Right lobe of liver (tissue), 6 donors: Measurements from ENCODE around the gene VCL. TPM values are rescaled to one million over a fixed set of nuclear protein-coding genes. Genes with fewer than 3 reads are reported as not detected.

Experiments
- ATAC-seq, 4 donors: fragments of 200-7000 bp; cut with Tn5 transposase; one replicate each; pipeline ENCODE4 v1.9.1; 2020; ENCODE audit warnings: mild to moderate bottlenecking in 4 of 4, moderate library complexity in 4 of 4
- DNase-seq, 3 donors: peaks; one replicate each; pipeline ENCODE4 v3.0.0-alpha.2; 2020
- H3K27ac ChIP-seq, 3 donors: fragments of 200-600 bp; one replicate each; pipeline ENCODE4 v1.8.0; 2022
- H3K27me3 ChIP-seq, 2 donors: fragments of 200-600 bp; one replicate each; pipeline ENCODE4 v1.8.0; 2022
- H3K36me3 ChIP-seq, 4 donors: fragments of 200-600 bp; sonication (generic) in 1 of 4; one replicate each; pipeline versions ENCODE4 v1.5.1 to v1.8.0; 2017 to 2022; ENCODE audit warnings: control low read depth in 1 of 4
- H3K4me1 ChIP-seq, 4 donors: fragments of 200-600 bp; sonication (generic) in 1 of 4; one replicate each; pipeline versions ENCODE4 v1.5.1 to v1.8.0; 2017 to 2022; ENCODE audit warnings: control low read depth in 1 of 4
- H3K4me3 ChIP-seq, 3 donors: fragments of 200-600 bp; one replicate each; pipeline ENCODE4 v1.8.0; 2022
- H3K9me3 ChIP-seq, 4 donors: fragments of 200-600 bp; sonication (generic) in 1 of 4; one replicate each; pipeline versions ENCODE4 v1.5.1 to v1.8.0; 2017 to 2022; ENCODE audit warnings: control low read depth in 1 of 4
- CTCF ChIP-seq, 4 donors: fragments of 200-600 bp in 3 of 4; fragments of 450-650 bp in 1 of 4; IDR thresholded peaks; one replicate each; pipeline versions ENCODE4 v1.5.1 to v1.8.0; 2016 to 2022; ENCODE audit warnings: antibody characterized with exemption in 4 of 4, mild to moderate bottlenecking in 2 of 4
- POLR2A ChIP-seq: fragments of 450-650 bp; IDR thresholded peaks from one replicate; pipeline ENCODE4 v1.6.1; 2017; ENCODE audit warnings: antibody characterized with exemption, mild to moderate bottlenecking
- WGBS: methylation state at CpG from one replicate; pipeline ENCODE4 v1.1.6; 2018; ENCODE audit warnings: low coverage, low lambda C conversion rate; ENCODE audit not compliant: insufficient coverage; ENCODE audit errors: missing lambda C conversion rate; 5-methylcytosine and 5-hydroxymethylcytosine counted together
- intact Hi-C, 2 donors: fragments of 100-400 bp; cut with DNase I; formaldehyde crosslinking; loops; one replicate each; pipeline versions ENCODE4 v1.11.2 to v1.14.1; 2022
- long read RNA-seq: library from polyadenylated mRNA; unstranded; transcript quantifications from one replicate; pipeline ENCODE4 v2.0.0, GENCODE V29; 2019
- total RNA-seq, 6 experiments: library from RNA; depleted of rRNA in 2 of 6; stranded (reverse); fragments of >200 nt in 2 of 6; fragmentation: NEBNext Ultra II Directional in 3 of 6; extraction: Animal tissue kit (Norgen Biotek cat#: 25700) in 3 of 6; gene quantifications; one replicate each; pipeline versions ENCODE4 v1.1.0 to v1.2.4, GENCODE V29; 2016 to 2023
- donor health status: DM: no; HTN: yes; CAD: no.
- donor health status: DM: no; HTN: no; CAD: no.
- donor health status: DM: no; HTN: no; CAD: no.
- donor health status: DM: no; HTN: yes; CAD: no.
- donor health status: DM: no; HTN: yes; CAD: no.

Gene VCL
- total RNA-seq = 10 to 100 TPM; 13.2 to 58.9 (median 27.5) TPM
- long read RNA-seq, partial matches to known transcripts = 2 of 3 reads
- long read RNA-seq, other reads (novel, unspliced or antisense) = 1 of 3 reads

- Histone ChIP-seq H3K4me3 (peak within 1 kb of the TSS; percentile 71 to 92 (median 72)), H3K27me3 (no peaks in the 10 kb centered on the region), H3K36me3 (no peaks in the 10 kb centered on the region), H3K9me3 (no peaks in the 10 kb centered on the region), H3K4me1 (peaks cover 0 to 7% (median 3%) of the 10 kb centered on the region in 4 donors), H3K27ac (peak within 1 kb of the TSS; percentile 87 to 93 (median 90))
- 0% methylated on average over 22 of the region's 92 CpGs for WGBS
- peak; percentile 100 for TF ChIP-seq POLR2A
- TF ChIP-seq CTCF (IDR thresholded peaks at IDR 0.05) = no peak
- peak; percentile 94 to 98 (median 96) for ATAC-seq
- intact Hi-C loops = no loop called here
- peak; percentile 98 to 99 (median 99) for DNase-seq
Observed at GRCh38 chr10:73997787-73998622, at the start of gene VCL. TSS of gene VCL (plus strand) at chr10:73998116. CDS start at chr10:73998208, 92 bp downstream.

- no peak overlapping the region for H3K4me3 ChIP-seq
- H3K27me3 ChIP-seq = no peaks in the 10 kb centered on the region
- ATAC-seq = no peak
Observed at GRCh38 chr10:73948947-73949633, 48.8 kb upstream of the VCL start.

GRCh38 chr10:73950155-73950948, 47.6 kb upstream of the VCL start:
- Histone ChIP-seq H3K4me1 (no peaks in the 10 kb centered on the region), H3K4me3 (no peak overlapping the region), H3K36me3 (no peaks in the 10 kb centered on the region), H3K9me3 (no peaks in the 10 kb centered on the region), H3K27me3 (no peaks in the 10 kb centered on the region), H3K27ac (no peak overlapping the region)
- ATAC-seq (no peak), DNase-seq (no peak)
- no peak for TF ChIP-seq POLR2A
- no peak for TF ChIP-seq CTCF (IDR thresholded peaks at IDR 0.05)
- 65% methylated on average over 13 of the region's 13 CpGs for WGBS
- intact Hi-C loops = no loop called here

More at GRCh38 chr10:73948947-73949633, 48.8 kb upstream of the VCL start:
- intact Hi-C loops = loop anchor here in 1 of 2 donors (10.0 kb wide), 1 partner anchor 64 kb away; no protein-coding TSS in a partner anchor
- TF ChIP-seq POLR2A = no peak
- TF ChIP-seq CTCF (IDR thresholded peaks at IDR 0.05) = no peak
- H3K27ac ChIP-seq = no peak overlapping the region
- no peaks in the 10 kb centered on the region for H3K4me1 ChIP-seq
- DNase-seq = no peak
- no peaks in the 10 kb centered on the region for H3K9me3 ChIP-seq
- no peaks in the 10 kb centered on the region for H3K36me3 ChIP-seq
- WGBS = 81% methylated on average over 5 of the region's 10 CpGs

GRCh38 chr10:73953665-73954064, 44.3 kb upstream of the VCL start:
- H3K9me3 ChIP-seq = no peaks in the 10 kb centered on the region
- H3K4me1 ChIP-seq = no peaks in the 10 kb centered on the region
- WGBS = 80% methylated on average over 1 of the region's 1 CpG
- H3K36me3 ChIP-seq = no peaks in the 10 kb centered on the region
- ATAC-seq (no peak), DNase-seq (no peak)
- H3K27me3 ChIP-seq = no peaks in the 10 kb centered on the region
- TF ChIP-seq POLR2A = no peak
- no peak for TF ChIP-seq CTCF (IDR thresholded peaks at IDR 0.05)
- H3K27ac ChIP-seq = no peak overlapping the region
- intact Hi-C loops = no loop called here
- H3K4me3 ChIP-seq = no peak overlapping the region
